ENCODE results near the gene MAP4K1. TPM values are rescaled to one million over a fixed set of nuclear protein-coding genes. Genes with fewer than 3 reads are reported as not detected.

Gene MAP4K1
- total RNA-seq, result not detected in 2 replicates

GRCh38 chr19:38617764-38618589, at the start of gene MAP4K1:
TSS of gene MAP4K1 (minus strand) at chr19:38617953. CDS start at chr19:38617895, 58 bp downstream.

DNA sequence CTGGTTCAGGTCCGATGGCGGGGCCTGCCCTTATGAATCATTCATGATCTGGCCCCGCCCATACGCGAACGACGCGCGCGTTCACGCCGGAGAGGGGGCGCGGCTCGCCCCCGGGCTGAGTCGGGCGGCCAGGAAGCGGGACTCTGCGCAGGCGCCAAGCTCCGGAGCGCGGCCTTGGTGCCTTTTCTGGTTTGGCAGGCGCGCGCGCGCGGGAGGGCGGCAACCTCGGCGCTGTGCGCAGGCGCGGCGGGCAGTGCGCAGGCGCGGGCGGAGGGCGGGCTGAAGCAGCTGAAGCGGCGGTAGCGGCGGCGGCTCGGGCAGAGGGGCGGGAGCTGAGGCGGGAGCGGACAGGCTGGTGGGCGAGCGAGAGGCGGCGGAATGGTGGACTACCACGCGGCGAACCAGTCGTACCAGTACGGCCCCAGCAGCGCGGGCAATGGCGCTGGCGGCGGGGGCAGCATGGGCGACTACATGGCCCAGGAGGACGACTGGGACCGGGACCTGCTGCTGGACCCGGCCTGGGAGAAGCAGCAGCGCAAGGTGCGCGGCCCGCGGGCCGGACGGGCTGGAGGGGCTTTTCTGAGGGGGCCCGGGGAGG, 29.7 kb upstream of the MAP4K1 start, which contains the start of gene ACTN4:
ACTN4 (plus strand) TSS at position 282 of the 598 bp plus-strand sequence; CDS start at position 379, 97 bp downstream.

GRCh38 chr19:38618590-38619360, 1.0 kb upstream of the MAP4K1 start, which contains the start of gene EIF3K:
TSS of gene EIF3K (plus strand) at chr19:38619188. CDS start at chr19:38619269, 81 bp downstream.

Other genes with a start within 250 kb of the MAP4K1 start
- 303 and 319 TPM in 2 replicates for gene PSMD8, start 243.4 kb downstream of the MAP4K1 start, total RNA-seq
- gene GGN, start 229.9 kb downstream of the MAP4K1 start, total RNA-seq, result 0.30 and 0.88 TPM in 2 replicates
- 2.1 and 7.3 TPM in 2 replicates for gene SPRED3, start 229.3 kb downstream of the MAP4K1 start, total RNA-seq
- 7.1 and 7.8 TPM in 2 replicates for gene FAM98C, start 214.9 kb downstream of the MAP4K1 start, total RNA-seq
- not detected in 2 replicates for gene RASGRP4, start 191.7 kb downstream of the MAP4K1 start, total RNA-seq
- gene RYR1, start 184.3 kb downstream of the MAP4K1 start, total RNA-seq, result 0.09 TPM in 1 of 2 replicates, not detected in the other
- gene EIF3K, start 1.2 kb upstream of the MAP4K1 start, total RNA-seq, result 192 and 281 TPM in 2 replicates
- 257 and 911 TPM in 2 replicates for gene ACTN4, start 29.7 kb upstream of the MAP4K1 start, total RNA-seq
- gene CAPN12, start 126.5 kb upstream of the MAP4K1 start, total RNA-seq, result 0.30 and 0.46 TPM in 2 replicates
- gene LGALS7, start 155.6 kb upstream of the MAP4K1 start, total RNA-seq, result not detected in 2 replicates
- not detected in 2 replicates for gene LGALS7B, start 171.2 kb upstream of the MAP4K1 start, total RNA-seq
- gene LGALS4, start 195.0 kb upstream of the MAP4K1 start, total RNA-seq, result not detected in 2 replicates
- 14.1 and 17.5 TPM in 2 replicates for gene ECH1, start 213.8 kb upstream of the MAP4K1 start, total RNA-seq
- 128 and 209 TPM in 2 replicates for gene HNRNPL, start 232.0 kb upstream of the MAP4K1 start, total RNA-seq

Measured in smooth muscle cell of the umbilical artery (primary cell).